Peyer's patch (tissue), 4 donors: ENCODE results near the gene AP4M1. TPM values are rescaled to one million over a fixed set of nuclear protein-coding genes. Genes with fewer than 3 reads are reported as not detected.
"Not testable (repeated sequence)": the region's sequence is repeated elsewhere in the genome, so short reads cannot be mapped to it uniquely, and the experiment has no call there.

Source experiments
- DNase-seq, 3 donors: peaks; one replicate each; pipeline ENCODE4 v3.0.0-alpha.2; 2017 to 2019
- H3K27ac ChIP-seq, 4 donors: fragments of 200-600 bp; sonication (generic); one replicate each; pipeline ENCODE4 v1.5.1; 2016 to 2019
- H3K27me3 ChIP-seq, 2 donors: fragments of 200-600 bp; sonication (generic); one replicate each; pipeline ENCODE4 v1.5.1; 2019
- H3K36me3 ChIP-seq, 3 donors: fragments of 200-600 bp; sonication (generic); one replicate each; pipeline ENCODE4 v1.5.1; 2016 to 2019
- H3K4me1 ChIP-seq, 4 donors: fragments of 200-600 bp; sonication (generic); one replicate each; pipeline ENCODE4 v1.5.1; 2016 to 2019
- H3K4me3 ChIP-seq, 4 donors: fragments of 200-600 bp; sonication (generic); 1 replicate in 3 of 4; 2 replicates in 1 of 4; pipeline ENCODE4 v1.5.1; 2016 to 2019; ENCODE audit warnings: mild to moderate bottlenecking in 1 of 4
- H3K9me3 ChIP-seq, 4 donors: fragments of 200-600 bp; sonication (generic); one replicate each; pipeline ENCODE4 v1.5.1; 2016 to 2019; ENCODE audit warnings: mild to moderate bottlenecking in 1 of 4
- POLR2A ChIP-seq, 2 donors: fragments of 450-650 bp; IDR thresholded peaks; one replicate each; pipeline ENCODE4 v1.5.1; 2017; ENCODE audit warnings: antibody characterized with exemption in 2 of 2, mild to moderate bottlenecking in 2 of 2, moderate library complexity in 2 of 2
- total RNA-seq, 4 donors: library from RNA; depleted of rRNA; stranded (reverse); fragments of >200 nt; gene quantifications; one replicate each; pipeline ENCODE4 v1.1.0, GENCODE V29; 2016
- TF ChIP-seq, protein P1 (sequence below), 6 experiments: fragments of 450-650 bp in 4 of 6; fragments of 200-600 bp in 2 of 6; sonication (generic) in 1 of 6; IDR thresholded peaks; one replicate each; pipeline ENCODE4 v1.5.1; 2017 to 2019; ENCODE audit warnings: antibody characterized with exemption in 6 of 6, mild to moderate bottlenecking in 3 of 6, moderate library complexity in 1 of 6

AP4M1 gene
- total RNA-seq, 4 donors from 2014 or later, result 28.7 to 119 (median 33.6) TPM

- H3K4me3 ChIP-seq, result peak within 1 kb of the TSS; percentile 65 to 97 (median 92)
- DNase-seq, result peak; percentile 92 to 96 (median 93)
- peak; percentile 79 to 85 for TF ChIP-seq POLR2A (IDR thresholded peaks at IDR 0.05)
- TF ChIP-seq, protein P1, sequence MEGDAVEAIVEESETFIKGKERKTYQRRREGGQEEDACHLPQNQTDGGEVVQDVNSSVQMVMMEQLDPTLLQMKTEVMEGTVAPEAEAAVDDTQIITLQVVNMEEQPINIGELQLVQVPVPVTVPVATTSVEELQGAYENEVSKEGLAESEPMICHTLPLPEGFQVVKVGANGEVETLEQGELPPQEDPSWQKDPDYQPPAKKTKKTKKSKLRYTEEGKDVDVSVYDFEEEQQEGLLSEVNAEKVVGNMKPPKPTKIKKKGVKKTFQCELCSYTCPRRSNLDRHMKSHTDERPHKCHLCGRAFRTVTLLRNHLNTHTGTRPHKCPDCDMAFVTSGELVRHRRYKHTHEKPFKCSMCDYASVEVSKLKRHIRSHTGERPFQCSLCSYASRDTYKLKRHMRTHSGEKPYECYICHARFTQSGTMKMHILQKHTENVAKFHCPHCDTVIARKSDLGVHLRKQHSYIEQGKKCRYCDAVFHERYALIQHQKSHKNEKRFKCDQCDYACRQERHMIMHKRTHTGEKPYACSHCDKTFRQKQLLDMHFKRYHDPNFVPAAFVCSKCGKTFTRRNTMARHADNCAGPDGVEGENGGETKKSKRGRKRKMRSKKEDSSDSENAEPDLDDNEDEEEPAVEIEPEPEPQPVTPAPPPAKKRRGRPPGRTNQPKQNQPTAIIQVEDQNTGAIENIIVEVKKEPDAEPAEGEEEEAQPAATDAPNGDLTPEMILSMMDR (IDR thresholded peaks at IDR 0.05), result no peak
- no peaks in the 10 kb centered on the region for H3K27me3 ChIP-seq
- peak within 1 kb of the TSS; percentile 97 to 99 (median 98) for H3K27ac ChIP-seq
- peaks cover 0 to 53% (median 11%) of the 10 kb centered on the region in 4 donors for H3K4me1 ChIP-seq
- H3K36me3 ChIP-seq, result no peaks in the 10 kb centered on the region
- H3K9me3 ChIP-seq, result no peaks in the 10 kb centered on the region
Measured at GRCh38 chr7:100126931-100127865, 25.8 kb downstream of the AP4M1 start, which contains the start of gene MBLAC1. Gene MBLAC1, plus strand, starts transcription at chr7:100126967. Its CDS starts 429 bp downstream, at chr7:100127396.

- Histone ChIP-seq H3K27me3 (no peaks in the 10 kb centered on the region), H3K9me3 (no peaks in the 10 kb centered on the region), H3K27ac (peak overlapping the region; percentile 97 to 99 (median 98)), H3K36me3 (no peaks in the 10 kb centered on the region), H3K4me1 (peaks cover 0 to 57% (median 11%) of the 10 kb centered on the region in 4 donors), H3K4me3 (peak overlapping the region; percentile 65 to 97 (median 92))
- TF ChIP-seq, protein P1 (IDR thresholded peaks at IDR 0.05), result peak in 1 of 6 experiments; percentile 2
- no peak for TF ChIP-seq POLR2A (IDR thresholded peaks at IDR 0.05)
- DNase-seq, result peak; percentile 25 to 61 (median 57)
Measured at GRCh38 chr7:100127866-100128636, 26.6 kb downstream of the AP4M1 start.

DNA sequence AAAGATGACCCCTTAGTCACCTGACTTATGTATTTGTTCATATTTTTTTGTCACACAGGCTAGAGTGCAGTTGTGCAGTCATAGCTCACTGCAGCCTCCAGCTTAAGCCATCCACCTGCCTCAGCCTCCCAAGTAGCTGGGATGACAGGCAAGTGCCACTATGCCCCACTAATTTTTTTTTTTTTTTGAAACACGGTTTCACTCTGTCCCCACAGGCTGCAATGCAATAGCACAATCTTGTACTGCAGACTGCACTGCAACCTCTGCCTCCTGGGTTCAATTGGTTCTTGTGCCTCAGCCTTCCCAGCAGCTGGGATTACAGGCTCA is 27.2 kb downstream of the AP4M1 start:
- H3K4me3 ChIP-seq, result no peak overlapping the region

DNA sequence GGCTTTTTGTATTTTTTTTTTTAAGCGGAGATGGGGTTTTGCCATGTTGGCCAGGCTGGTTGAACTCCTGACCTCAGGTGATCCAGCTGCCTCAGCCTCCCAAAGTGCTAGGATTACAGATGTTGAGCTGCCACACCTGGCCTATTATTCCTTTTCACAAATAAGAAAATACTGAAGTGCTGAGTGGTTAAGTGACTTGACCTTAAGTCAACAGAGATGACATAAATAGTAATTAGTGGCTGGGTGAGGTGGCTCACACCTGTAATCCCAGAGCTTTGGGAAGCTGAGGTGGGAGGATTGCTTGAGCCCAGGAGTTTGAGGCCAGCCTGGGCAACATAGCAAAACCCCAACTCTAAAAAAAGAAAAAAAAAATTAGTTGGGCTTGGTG is 28.8 kb downstream of the AP4M1 start:
- H3K36me3 ChIP-seq, result not testable (repeated sequence)
- H3K27ac ChIP-seq, result peak overlapping the region in 3 of 4 donors; percentile 62 to 82 (median 74)

More for the DNA sequence above, 27.2 kb downstream of the AP4M1 start:
- TF ChIP-seq POLR2A (IDR thresholded peaks at IDR 0.05), result no peak
- TF ChIP-seq, protein P1 (IDR thresholded peaks at IDR 0.05), result no peak
- H3K4me1 ChIP-seq, result peaks cover 0 to 57% (median 11%) of the 10 kb centered on the region in 4 donors
- no peak for DNase-seq
- H3K27ac ChIP-seq, result peak overlapping the region in 2 of 4 donors; percentile 98 to 99
- H3K27me3 ChIP-seq, result no peaks in the 10 kb centered on the region
- H3K9me3 ChIP-seq, result no peaks in the 10 kb centered on the region
- H3K36me3 ChIP-seq, result no peaks in the 10 kb centered on the region

DNA sequence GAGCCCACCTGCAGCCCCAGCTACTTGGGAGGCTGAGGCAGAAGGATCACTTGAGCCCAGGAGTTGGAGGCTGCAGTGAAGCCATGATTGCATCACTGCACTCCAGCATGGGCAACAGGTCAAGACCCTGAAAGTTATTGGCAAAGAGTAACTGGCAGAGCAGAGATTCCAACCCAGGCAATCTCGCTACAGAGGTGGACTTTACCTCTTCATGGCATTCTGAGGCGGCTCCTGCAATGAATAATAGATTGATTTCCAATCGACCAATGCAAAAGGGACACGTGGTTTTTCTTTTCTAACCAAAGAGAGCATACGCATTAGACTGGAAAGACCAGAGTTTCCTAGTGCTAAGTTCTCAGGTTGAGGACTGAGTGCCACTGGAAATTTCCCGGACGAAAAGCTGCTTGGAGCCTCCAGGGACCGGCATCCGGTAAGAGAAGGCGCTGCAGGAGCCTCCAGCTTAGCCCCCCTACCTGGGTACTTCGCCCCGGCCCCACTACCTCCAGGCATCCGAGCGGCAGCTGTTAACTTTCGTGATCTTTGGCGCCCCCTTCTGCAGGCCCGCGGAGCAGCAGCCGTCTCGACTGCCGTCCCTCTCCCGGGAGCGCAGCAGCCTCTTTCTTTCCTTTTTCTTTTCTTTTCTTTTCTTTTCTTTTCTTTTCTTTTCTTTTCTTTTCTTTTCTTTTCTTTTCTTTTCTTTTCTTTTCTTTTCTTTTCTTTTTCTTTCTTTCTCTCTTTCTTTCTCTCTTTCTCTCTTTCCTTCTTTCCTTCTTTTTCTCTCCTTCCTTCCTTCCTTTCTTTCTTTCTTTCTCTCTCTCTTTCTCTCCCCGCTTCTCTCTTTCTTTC is 29.4 kb downstream of the AP4M1 start:
- Histone ChIP-seq H3K27ac (peak overlapping the region in 3 of 4 donors; percentile 62 to 82 (median 74)), H3K36me3 (no peaks in the 10 kb centered on the region), H3K9me3 (no peaks in the 10 kb centered on the region), H3K4me1 (peaks cover 0 to 41% (median 5%) of the 10 kb centered on the region in 4 donors), H3K4me3 (peak overlapping the region in 2 of 4 donors; percentile 45 to 46), H3K27me3 (no peaks in the 10 kb centered on the region)
- TF ChIP-seq POLR2A (IDR thresholded peaks at IDR 0.05), result peak; percentile 32 to 59
- TF ChIP-seq, protein P1 (IDR thresholded peaks at IDR 0.05), result peak; percentile 81 to 96 (median 91)
- peak; percentile 83 to 93 (median 92) for DNase-seq

More for the DNA sequence above, 28.8 kb downstream of the AP4M1 start:
- H3K4me3 ChIP-seq, result peak overlapping the region in 1 of 4 donors; percentile 45
- H3K9me3 ChIP-seq, H3K27me3 ChIP-seq, DNase-seq: not testable (repeated sequence)
- H3K4me1 ChIP-seq, result peaks cover 0 to 47% (median 11%) of the 10 kb centered on the region in 4 donors
